NCI-H446 treated with DMSO at 0.1 percent for 48 hours (cell line): ENCODE measurements around the gene PTMA.

Experiments
- DNase-seq: peaks from one replicate; lab custom pipeline; 2025; lab: John Stamatoyannopoulos, UW

PTMA gene

GRCh38 chr2:231676243-231676642, 32.1 kb upstream of the PTMA start:
- DNase-seq: no peak

GRCh38 chr2:231677632-231678104, 30.7 kb upstream of the PTMA start:
- DNase-seq: peak; percentile 53

DNA sequence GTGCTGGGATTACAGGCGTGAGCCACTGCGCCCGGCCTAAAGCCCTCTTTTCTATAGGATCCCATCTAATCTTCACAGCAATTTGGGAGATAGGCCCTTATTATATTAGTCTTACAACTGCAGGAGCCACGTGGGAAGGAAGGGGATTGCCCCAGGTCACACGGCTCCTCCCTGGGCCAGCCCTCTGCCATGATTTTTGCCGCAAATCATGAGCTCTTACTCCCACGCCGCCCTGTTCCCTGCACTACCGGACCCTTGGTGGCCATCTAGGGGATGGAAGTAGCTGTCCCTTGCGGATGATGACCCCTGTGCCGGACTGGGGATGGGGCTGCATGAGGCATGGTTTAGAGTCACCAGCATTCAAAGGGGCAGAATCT, 28.4 kb upstream of the PTMA start:
- DNase-seq: no peak

GRCh38 chr2:231680285-231680991, 27.9 kb upstream of the PTMA start:
- DNase-seq: no peak

DNA sequence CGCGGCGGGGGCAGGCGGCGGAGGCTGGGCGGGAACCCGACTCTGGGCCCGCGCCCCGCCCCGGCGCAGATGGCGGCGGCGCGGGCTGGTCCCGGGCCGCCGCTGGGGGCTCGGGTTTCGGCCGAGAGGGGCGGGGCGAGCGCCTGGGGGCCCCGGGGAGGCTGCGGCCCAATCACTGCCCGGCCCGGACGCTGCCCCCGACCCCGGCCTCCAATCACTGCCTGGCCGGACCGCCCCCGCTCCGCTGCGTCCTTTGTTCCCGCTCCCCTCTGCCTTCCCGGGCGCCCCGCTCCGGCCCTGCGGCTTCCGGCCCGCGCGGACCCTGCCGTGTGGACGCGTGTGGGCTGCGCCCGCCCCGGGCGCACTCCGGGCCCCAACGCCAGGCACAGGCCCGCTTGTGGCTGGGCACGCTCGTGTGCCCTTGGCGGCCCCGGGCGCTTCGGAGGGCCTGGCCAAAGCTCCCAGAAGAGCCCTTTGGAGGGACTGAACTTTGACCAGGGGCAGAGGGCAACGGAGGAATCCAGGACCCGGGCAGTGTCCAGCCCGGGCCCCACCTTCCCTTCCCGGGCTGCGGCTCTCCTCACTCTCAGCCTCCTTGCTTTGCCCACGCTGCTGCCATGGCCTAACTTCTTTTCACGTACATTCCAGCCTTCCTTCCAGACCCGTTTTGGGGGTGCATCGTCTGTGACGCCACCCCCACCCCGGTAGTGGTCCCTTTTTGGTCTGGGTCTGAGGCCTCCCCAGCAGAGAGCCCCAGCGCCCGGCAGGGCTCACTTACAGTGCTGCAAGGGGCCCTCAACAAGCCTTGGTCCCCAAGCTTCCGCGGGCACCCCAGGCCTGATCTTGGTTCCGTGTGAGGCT, 27.1 kb upstream of the PTMA start:
- DNase-seq: no peak

GRCh38 chr2:231682603-231683291, 25.6 kb upstream of the PTMA start:
- no peak for DNase-seq

DNA sequence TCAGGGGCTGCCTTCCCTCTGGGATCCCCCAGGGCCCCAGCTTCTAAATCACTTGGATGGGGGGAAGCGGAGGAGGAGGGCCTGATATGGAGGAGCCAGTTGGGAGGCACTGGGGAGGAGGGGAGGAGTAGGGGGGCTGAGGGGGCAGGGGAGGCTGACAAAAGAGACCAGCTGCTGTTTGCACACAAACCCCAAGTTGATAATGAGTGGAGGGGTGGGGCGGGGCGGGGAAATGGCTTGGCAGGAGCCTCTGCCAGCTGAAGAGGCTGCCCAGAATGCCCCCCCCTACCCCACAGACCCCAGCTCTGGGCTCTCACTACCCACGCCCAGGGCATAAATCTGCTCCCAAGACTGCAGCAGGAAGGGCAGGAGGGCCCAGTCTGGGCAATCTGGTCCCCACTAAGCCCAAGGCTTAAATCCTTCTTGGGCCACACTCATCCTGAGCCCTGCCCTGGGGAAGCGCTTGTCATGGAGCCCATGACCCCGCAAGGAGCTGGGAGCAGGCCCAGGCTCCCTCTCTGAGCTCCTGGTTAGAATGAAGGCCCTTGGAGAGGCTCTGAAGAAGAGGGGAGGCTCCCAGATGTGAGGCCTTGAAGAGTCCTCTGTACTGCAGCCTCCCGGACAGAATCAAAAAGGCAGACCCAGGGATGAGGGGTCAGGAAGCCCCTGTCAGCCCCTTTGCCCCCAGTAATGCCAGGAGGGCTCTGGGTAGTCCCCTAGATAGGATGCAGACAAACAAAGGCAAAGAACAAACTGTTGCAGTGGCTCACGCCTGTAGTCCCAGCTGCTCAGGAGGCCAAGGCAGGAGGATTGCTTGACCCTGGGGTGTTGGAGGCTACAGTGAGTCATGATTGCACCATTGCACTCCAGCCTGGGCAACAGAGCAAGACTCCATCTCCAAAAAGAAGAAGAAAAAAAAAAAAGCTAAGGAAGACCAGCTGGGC, 24.8 kb upstream of the PTMA start:
- peak; percentile 13 for DNase-seq

DNA sequence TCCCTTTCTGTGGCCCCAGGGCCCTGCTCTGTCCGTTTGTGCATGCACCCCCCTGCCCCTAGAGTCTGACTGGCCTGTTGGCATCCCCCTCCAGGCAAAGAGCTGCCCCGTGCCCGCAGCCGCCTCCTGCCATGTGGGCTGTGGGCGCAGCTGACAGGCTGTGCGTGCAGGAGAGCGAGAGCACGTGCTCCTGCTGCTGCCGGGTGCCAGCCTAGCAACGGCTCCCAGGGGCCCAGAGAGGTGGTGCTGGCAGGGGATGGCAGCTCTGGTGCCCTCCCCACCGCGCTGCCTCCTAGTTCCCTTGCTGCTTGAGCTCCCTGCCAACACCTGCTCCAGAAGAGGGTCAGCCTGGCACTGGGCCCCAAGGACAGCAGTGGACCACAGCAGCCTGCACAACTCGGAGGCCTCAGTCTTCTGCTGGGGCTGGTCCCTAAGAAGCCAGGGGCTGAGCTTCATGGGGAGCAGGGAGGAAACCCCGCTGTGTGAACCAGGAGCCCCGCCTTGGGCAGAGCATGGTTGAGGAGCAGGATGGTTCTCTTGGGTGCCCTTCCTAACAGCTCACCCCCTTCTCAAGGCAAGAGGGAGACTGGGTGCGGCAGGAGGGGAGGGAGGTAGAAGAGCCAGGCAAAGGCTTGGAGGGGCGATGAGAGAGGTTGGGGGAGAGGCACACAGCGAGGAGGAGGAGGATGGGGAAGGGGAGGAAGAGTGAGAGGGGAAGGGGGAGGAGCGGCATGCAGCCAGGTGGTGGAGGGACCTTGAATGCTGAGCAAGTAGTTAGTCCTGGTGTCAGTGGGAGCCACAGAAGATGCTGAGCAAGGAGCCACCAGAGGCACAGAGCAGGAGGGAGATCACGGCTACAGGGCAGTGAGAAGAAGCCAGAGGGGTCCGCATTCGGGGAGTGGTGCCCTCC, 23.8 kb upstream of the PTMA start:
- peak; percentile 46 for DNase-seq

DNA sequence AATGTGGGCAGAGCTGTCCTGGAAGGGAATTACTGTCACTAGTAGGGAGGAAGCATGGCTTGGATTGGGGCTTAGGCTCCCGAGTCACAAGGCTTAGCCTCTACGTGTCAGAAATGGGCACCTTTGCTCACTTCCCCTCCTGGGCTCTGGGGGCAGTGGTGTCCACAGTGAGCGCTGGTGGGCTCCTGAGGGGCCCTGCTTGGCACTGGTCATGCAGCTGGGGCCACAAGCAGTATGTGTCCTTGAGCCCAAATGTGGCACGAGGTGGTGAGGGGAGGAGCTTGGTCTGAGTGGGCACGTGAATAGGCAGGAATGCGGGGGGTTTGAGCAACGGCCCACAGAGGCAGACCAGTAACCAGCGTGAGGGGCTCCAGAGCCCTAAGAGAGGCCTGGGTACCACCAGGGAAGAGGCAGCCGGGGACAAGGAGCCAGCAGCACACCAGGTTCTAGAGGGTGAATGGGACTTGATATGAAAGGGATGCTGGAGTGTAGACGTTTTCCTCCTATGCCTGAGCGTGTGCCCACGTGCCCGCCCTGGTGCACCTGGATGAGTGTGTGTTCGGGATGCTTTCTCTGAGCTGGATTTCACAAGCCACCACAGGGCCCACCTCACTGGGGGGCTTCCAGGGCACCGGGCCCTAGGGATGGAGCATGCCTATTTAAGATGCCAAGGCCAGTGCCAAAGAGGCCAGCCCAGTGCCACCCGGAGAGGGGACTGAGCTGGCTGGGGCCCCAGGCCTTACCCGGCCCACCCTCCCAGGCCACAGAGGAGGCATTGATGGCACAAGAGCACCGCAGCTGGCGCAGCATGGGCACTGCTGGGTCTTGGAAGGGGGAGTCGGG, 22.8 kb upstream of the PTMA start:
- no peak for DNase-seq

DNA sequence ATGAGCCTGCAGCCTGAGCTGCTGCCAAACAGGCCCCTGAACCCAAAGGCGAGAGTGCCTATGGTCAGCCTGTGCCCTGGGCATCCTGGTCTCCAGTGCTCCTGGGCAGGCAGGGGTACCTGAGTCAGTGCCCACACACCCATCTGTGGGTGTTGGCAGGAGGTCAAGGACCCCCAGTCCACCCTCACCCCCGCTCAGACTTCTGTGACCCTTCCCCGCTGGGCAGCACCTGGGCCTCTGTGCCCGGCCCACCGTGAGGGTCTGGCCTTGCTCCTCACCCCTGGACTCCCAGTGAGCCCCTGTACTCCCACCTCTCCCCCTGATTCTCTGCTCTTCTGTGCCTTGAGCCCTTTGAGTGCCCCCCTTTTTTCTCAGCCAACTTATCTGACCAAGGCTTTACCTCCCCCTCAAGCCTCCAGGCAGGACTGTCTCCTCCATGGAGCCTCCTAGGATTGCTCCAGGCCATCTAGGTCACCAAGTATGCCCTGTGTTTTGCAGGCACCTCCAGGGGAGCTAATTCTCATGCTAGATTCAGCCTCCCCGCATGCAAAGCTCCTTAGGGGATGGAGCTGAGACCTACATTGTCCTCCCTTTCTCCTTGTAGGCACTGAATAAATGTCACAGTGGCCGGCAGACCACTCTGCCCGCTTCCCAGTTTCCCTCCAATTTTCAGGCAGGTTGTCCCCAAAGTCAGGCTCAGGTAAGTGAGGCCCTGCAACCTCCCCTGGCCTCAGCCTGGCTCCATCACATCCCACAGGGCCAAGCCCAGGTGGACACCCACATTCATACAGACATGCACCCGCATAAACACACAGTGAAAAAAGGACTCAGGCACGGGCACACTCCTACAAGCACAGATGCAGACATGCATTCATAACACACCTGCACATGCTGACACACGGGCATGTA, 21.9 kb upstream of the PTMA start:
- DNase-seq: no peak

GRCh38 chr2:231687133-231687852, 21.0 kb upstream of the PTMA start:
- DNase-seq: no peak

DNA sequence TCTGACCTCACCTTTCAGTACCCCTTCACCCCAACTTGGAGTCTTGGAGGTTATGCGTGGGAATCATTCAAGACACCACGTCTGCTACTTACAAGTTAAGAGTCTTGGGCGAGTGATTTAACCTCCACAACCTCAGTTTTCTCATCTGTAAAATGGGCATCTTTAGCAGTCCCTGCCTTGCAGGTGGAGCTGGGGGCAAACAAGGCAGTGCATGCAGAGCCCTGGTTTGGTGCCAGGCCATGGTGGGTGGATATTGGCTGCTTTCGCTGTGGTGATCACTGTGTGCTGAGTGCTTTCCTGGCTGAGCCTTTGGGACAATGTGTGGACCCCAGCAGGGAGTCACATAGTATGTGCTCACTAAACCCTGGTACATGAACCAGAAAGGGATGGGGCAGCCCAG, 20.4 kb upstream of the PTMA start:
- no peak for DNase-seq

DNA sequence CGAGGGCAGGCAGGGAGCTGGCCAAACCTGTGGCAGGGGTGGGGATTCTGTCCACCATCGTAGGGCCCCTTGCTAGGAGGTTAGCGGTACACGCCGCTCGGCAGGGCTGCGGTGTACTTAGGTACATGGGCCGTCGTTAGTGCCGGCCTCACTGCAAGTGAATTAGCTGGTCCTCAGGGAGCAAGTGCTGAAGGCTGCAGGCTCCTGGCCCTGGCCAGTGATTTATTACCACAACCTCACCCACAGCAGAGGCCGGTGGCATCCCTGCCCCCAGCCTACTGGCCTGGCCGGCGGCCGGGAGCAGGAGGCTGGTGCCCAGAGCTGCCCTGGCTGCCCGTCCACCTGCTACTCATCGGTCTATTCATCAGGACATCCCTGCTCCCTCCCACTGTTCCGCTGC, 19.6 kb upstream of the PTMA start:
- no peak for DNase-seq

GRCh38 chr2:231689124-231689893, 19.0 kb upstream of the PTMA start:
- no peak for DNase-seq

DNA sequence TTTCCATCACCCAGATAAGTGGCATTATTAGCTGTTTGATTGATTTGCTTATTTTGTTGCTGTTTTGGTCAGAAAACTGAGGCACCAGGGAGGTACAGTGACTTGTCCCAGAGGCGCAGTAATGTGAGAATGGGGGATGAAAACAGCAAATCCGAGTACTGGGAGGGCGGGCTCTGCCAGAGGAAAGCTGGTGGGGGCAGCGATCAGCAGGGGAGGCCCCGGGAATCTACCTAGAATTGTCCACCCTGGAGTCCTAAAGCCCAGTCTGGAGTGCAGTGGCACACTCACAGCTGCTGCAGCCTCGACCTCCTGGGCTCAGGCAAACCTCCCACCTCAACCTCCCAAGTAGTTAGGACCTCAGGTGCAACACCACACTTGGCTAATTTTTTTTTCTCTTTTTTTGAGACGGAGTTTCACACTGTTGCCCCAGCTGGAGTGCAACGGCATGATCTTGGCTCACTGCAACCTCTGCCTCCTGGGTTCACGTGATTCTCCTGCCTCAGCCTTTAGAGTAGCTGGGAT, 17.0 kb upstream of the PTMA start:
- DNase-seq: no peak

DNA sequence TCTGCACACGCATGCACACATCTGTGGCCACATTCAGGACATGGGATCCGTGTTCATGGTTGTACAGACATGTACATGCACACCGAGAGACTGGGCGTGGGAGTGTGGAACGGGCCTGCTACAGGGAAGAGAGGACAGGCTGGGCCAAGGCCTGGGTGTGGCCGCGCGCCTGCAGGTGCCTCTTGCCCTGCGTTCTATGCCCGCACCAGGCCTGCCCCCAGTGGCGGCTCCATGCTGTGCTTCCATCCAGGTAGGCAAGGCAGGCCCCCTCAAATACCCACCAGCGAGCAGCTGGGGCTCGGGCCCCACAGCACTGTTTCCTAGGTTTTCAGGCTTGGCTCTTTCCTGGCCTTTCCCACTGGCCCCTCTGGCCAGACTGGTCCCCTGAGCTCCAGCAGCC, 15.5 kb upstream of the PTMA start:
- no peak for DNase-seq

- no peak for DNase-seq
These were observed 14.4 kb upstream of the PTMA start for GRCh38 chr2:231693956-231694355.
